OCI-LY1 (cell line): ENCODE data around the gene SLC24A3.

Source experiments
- H2AFZ ChIP-seq: fragments of 200-600 bp; sonication (generic), shearing (Covaris generic); 2 replicates; pipeline ENCODE4 v1.6.0; 2014; ENCODE audit warnings: antibody characterized with exemption, mild to moderate bottlenecking, low read length
- H3F3A ChIP-seq: fragments of 200-600 bp; sonication (generic), shearing (Covaris generic); 2 replicates; pipeline ENCODE4 v1.6.0; 2014; ENCODE audit warnings: mild to moderate bottlenecking, antibody characterized with exemption, low read length, moderate library complexity; ENCODE audit not compliant: insufficient read depth
- H3K27ac ChIP-seq: fragments of 200-600 bp; sonication (generic); 2 replicates; pipeline ENCODE4 v1.5.1; 2014; ENCODE audit warnings: low read length, mixed run types, mild to moderate bottlenecking, low read depth; ENCODE audit not compliant: poor library complexity, severe bottlenecking
- H3K27me3 ChIP-seq: fragments of 200-600 bp; sonication (generic); 2 replicates; pipeline ENCODE4 v1.6.0; 2014; ENCODE audit warnings: antibody characterized with exemption, mild to moderate bottlenecking, low read length, moderate library complexity; ENCODE audit not compliant: insufficient read depth
- H3K36me3 ChIP-seq: fragments of 200-600 bp; sonication (generic); 2 replicates; pipeline ENCODE4 v1.6.1; 2014; ENCODE audit warnings: mild to moderate bottlenecking, antibody characterized with exemption, low read length, moderate library complexity, mixed read lengths; ENCODE audit not compliant: insufficient read depth
- H3K4me1 ChIP-seq: fragments of 200-600 bp; sonication (generic); 2 replicates; pipeline ENCODE4 v1.5.1; 2014; ENCODE audit warnings: mild to moderate bottlenecking, low read length, moderate library complexity; ENCODE audit not compliant: insufficient read depth, severe bottlenecking
- H3K4me2 ChIP-seq: fragments of 200-600 bp; sonication (generic), shearing (Covaris generic); 2 replicates; pipeline ENCODE4 v1.6.1; 2014; ENCODE audit warnings: low read length
- H3K4me3 ChIP-seq: fragments of 200-600 bp; sonication (generic); 2 replicates; pipeline ENCODE4 v1.5.1; 2014; ENCODE audit warnings: low read length, low read depth, mild to moderate bottlenecking, mixed read lengths; ENCODE audit not compliant: poor library complexity, severe bottlenecking
- H3K79me2 ChIP-seq: fragments of 200-600 bp; shearing (Covaris generic); 2 replicates; pipeline ENCODE4 v1.6.1; 2016; ENCODE audit warnings: mixed run types, low read length, mixed read lengths; ENCODE audit not compliant: insufficient read depth
- H3K9ac ChIP-seq: fragments of 200-600 bp; sonication (generic), shearing (Covaris generic); 2 replicates; pipeline ENCODE4 v1.6.1; 2014; ENCODE audit warnings: mild to moderate bottlenecking, low read length, mixed read lengths
- H3K9me2 ChIP-seq: fragments of 200-600 bp; sonication (generic), shearing (Covaris generic); 2 replicates; pipeline ENCODE4 v1.6.1; 2014; ENCODE audit warnings: low read depth, mild to moderate bottlenecking, low read length, mixed read lengths
- H3K9me3 ChIP-seq: fragments of 200-600 bp; shearing (Covaris generic); 2 replicates; pipeline ENCODE4 v1.6.1; 2014; ENCODE audit warnings: low read length, mixed read lengths
- H4K20me1 ChIP-seq: fragments of 200-600 bp; sonication (generic), shearing (Covaris generic); 2 replicates; pipeline ENCODE4 v1.6.0; 2016; ENCODE audit warnings: mild to moderate bottlenecking, low read length; ENCODE audit not compliant: insufficient read depth
- CTCF ChIP-seq: fragments of 200-600 bp; sonication (generic), shearing (Covaris generic); IDR thresholded peaks from 2 replicates; pipeline ENCODE4 v1.5.1; 2017; ENCODE audit warnings: mild to moderate bottlenecking, antibody characterized with exemption, low read length, moderate library complexity, mixed read lengths
- EZH2 ChIP-seq: fragments of 200-600 bp; sonication (generic), shearing (Covaris generic); IDR thresholded peaks from 2 replicates; pipeline ENCODE4 v1.8.0; 2017; ENCODE audit warnings: borderline replicate concordance, mixed run types, mild to moderate bottlenecking, antibody characterized with exemption, low read length, moderate library complexity, mixed read lengths

Gene SLC24A3

GRCh38 chr20:19271879-19272651, 59.6 kb downstream of the SLC24A3 start:
- Histone ChIP-seq H3K4me2 (no peak overlapping the region), H3F3A (no peaks in the 10 kb centered on the region), H3K9ac (no peak overlapping the region), H4K20me1 (no peaks in the 10 kb centered on the region), H3K9me3 (no peaks in the 10 kb centered on the region), H3K79me2 (no peaks in the 10 kb centered on the region), H3K27ac (no peak overlapping the region), H3K27me3 (no peaks in the 10 kb centered on the region), H3K36me3 (no peaks in the 10 kb centered on the region), H2AFZ (no peak overlapping the region), H3K9me2 (no peaks in the 10 kb centered on the region), H3K4me1 (no peaks in the 10 kb centered on the region), H3K4me3 (no peak overlapping the region)
- TF ChIP-seq EZH2: no peak
- no peak for TF ChIP-seq CTCF

GRCh38 chr20:19272976-19273654, 60.7 kb downstream of the SLC24A3 start:
- H3K4me1 ChIP-seq: no peaks in the 10 kb centered on the region
- no peak overlapping the region for H3K4me2 ChIP-seq
- H3K4me3 ChIP-seq: no peak overlapping the region
- no peaks in the 10 kb centered on the region for H3K27me3 ChIP-seq
- H3F3A ChIP-seq: no peaks in the 10 kb centered on the region
- no peaks in the 10 kb centered on the region for H3K36me3 ChIP-seq
- TF ChIP-seq CTCF (no peak), EZH2 (no peak)
- H2AFZ ChIP-seq: no peak overlapping the region
- no peaks in the 10 kb centered on the region for H3K79me2 ChIP-seq
- H3K9me3 ChIP-seq: no peaks in the 10 kb centered on the region
- no peak overlapping the region for H3K9ac ChIP-seq
- no peaks in the 10 kb centered on the region for H3K9me2 ChIP-seq
- no peaks in the 10 kb centered on the region for H4K20me1 ChIP-seq
- no peak overlapping the region for H3K27ac ChIP-seq

- Histone ChIP-seq H2AFZ (no peak overlapping the region), H3K27me3 (no peaks in the 10 kb centered on the region), H3K4me1 (no peaks in the 10 kb centered on the region), H4K20me1 (no peaks in the 10 kb centered on the region), H3K9ac (no peak overlapping the region), H3K9me2 (no peaks in the 10 kb centered on the region), H3K4me3 (no peak overlapping the region), H3K9me3 (no peaks in the 10 kb centered on the region), H3K36me3 (no peaks in the 10 kb centered on the region), H3F3A (no peaks in the 10 kb centered on the region), H3K27ac (no peak overlapping the region), H3K4me2 (no peak overlapping the region), H3K79me2 (no peaks in the 10 kb centered on the region)
- TF ChIP-seq EZH2: no peak
- TF ChIP-seq CTCF: no peak
These were observed 61.6 kb downstream of the SLC24A3 start for GRCh38 chr20:19274001-19274400.
